Measurements from ENCODE around the gene COX5B.
"Not testable (repeated sequence)": the region's sequence is repeated elsewhere in the genome, so short reads cannot be mapped to it uniquely, and the experiment has no call there.

COX5B gene

GRCh38 chr2:97617911-97618310 lies 28.0 kb upstream of the COX5B start (continued):
- TF ChIP-seq, protein P1, sequence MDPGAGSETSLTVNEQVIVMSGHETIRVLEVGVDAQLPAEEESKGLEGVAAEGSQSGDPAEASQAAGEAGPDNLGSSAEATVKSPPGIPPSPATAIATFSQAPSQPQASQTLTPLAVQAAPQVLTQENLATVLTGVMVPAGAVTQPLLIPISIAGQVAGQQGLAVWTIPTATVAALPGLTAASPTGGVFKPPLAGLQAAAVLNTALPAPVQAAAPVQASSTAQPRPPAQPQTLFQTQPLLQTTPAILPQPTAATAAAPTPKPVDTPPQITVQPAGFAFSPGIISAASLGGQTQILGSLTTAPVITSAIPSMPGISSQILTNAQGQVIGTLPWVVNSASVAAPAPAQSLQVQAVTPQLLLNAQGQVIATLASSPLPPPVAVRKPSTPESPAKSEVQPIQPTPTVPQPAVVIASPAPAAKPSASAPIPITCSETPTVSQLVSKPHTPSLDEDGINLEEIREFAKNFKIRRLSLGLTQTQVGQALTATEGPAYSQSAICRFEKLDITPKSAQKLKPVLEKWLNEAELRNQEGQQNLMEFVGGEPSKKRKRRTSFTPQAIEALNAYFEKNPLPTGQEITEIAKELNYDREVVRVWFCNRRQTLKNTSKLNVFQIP (CRISPR knock-in tag; IDR thresholded peaks at IDR 0.05; ENCODE audit: borderline replicate concordance, low read depth) = no peak
- TF ChIP-seq ZNF565 (CRISPR knock-in tag; conservative IDR thresholded peaks at IDR 0.05; ENCODE audit: low read depth) = no peak
- TF ChIP-seq, protein P2, sequence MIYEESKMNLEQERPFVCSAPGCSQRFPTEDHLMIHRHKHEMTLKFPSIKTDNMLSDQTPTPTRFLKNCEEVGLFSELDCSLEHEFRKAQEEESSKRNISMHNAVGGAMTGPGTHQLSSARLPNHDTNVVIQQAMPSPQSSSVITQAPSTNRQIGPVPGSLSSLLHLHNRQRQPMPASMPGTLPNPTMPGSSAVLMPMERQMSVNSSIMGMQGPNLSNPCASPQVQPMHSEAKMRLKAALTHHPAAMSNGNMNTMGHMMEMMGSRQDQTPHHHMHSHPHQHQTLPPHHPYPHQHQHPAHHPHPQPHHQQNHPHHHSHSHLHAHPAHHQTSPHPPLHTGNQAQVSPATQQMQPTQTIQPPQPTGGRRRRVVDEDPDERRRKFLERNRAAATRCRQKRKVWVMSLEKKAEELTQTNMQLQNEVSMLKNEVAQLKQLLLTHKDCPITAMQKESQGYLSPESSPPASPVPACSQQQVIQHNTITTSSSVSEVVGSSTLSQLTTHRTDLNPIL (CRISPR knock-in tag; IDR thresholded peaks at IDR 0.05; ENCODE audit: low read depth) = no peak

DNA sequence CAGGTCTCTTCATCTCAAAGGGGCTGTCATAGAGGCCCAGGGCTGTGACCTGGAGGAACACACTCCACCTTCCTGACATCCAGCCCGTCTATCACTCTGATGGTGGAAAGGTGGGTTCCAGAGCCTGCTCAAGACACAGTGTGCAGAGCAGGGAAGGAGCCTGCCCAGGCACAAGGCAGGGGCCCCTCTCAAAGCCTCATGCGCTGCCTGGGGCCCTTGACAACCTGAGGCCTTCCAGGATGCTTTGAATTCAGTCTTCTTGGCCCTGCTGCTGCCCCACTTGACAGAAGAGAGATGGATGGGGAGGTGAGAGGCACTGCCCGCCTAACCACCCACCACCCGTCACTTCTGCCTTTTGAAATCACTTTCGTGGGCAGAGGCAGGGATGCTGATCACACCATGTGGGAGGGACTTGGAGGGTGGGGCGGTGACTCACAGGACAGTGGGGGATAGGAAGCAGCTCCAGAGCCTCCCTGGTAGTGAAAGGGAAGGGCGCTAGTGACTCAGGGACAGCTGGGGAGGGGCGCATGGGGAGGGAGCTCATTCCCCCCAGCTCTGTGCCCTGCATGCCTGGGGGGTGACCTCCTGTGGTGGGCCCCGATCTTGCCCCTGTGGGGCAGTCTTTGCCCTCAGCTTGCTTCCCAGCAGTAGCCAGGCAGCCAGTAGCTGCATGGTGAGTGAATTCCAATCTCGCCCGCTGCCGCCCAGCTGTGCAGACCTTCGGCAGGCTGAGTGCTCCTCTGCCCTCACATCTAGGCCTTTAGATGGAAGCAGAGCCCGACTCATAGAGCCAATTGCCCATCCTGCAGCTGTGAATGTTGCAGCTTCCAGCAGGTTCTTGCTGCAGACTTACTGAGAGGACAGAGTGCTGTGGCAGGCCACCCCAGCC lies 26.7 kb upstream of the COX5B start:
- peak; percentile 82 for ATAC-seq

GRCh38 chr2:97620492-97620891 lies 25.4 kb upstream of the COX5B start:
- not testable (repeated sequence) for ATAC-seq

- not testable (repeated sequence) for ATAC-seq
Measured at GRCh38 chr2:97622976-97623375, 22.9 kb upstream of the COX5B start.

DNA sequence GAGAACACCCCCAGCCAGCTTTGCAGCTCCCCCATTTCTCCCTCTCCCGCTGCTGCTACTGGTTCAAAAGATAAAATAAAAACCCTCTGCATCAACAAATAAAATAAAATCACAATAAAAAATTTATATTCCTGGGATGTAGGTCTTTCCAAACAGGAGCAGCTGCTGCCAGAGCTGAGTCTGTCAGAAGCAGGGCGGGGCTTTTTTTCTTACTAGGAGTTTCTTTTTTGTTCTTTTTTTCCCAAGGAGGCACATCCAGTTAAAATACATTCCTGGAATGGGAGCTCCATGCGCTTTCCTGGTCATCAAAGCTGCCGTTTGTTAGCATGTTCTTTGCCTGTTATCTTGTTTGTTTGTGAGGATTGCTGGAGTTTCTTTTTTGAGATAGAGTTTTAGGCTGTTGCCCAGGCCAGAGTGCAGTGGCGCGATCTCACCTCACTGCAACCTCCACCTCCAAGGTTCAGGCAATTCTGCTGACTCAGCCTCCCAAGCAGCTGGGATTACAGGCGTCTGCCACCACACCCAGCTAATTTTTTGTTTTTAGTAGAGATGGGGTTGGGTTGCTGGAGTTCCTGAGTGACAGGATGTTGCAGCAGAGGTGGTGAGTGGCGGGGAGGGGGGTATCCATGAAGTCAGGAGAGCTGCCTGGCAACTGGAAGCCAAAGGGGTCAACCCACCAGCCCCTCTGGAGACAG lies 20.4 kb upstream of the COX5B start:
- ATAC-seq = not testable (repeated sequence)

More at GRCh38 chr2:97622976-97623375, 22.9 kb upstream of the COX5B start:
- TF ChIP-seq ZFP3 (CRISPR knock-in tag; IDR thresholded peaks at IDR 0.05) = peak; percentile 87

- ATAC-seq = not testable (repeated sequence)
Measured at GRCh38 chr2:97626049-97626430, 19.8 kb upstream of the COX5B start.

DNA sequence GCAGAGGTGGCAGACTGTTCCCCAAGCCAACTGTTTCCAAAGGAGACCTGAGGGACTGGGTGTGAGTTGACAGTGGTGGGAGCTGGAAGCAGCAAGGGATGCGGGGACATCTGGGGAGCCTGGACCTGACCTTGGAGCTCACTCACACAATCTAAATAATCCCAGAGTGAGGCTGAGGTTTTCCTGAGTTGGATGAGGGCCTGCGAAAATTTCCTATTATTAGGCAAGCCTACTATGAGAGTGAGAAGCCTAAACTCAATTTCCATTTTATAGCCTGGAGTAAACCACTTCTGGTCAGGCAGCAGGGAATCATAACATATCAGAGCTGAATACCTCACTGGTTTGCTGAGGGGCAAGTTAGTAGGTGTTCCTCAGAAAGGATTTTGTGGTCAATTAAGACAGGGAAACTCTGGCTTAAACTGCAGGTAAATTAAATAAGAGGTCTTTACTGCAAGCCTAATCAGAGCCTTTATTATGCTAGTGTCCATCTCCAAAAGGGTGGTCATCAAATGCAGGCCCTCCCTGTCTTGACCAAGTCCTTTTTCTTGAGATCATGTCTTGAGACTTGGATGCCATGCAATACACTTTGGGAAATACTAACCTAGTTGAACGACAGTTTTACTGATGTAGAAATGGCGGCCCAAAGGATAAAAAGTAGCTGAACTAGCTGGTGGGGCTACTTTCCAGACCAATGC lies 1.7 kb upstream of the COX5B start:
- no peak for ATAC-seq

More for the DNA sequence above, 1.7 kb upstream of the COX5B start:
- no peak for TF ChIP-seq TCF4 (CRISPR knock-in tag; IDR thresholded peaks at IDR 0.05; ENCODE audit: borderline replicate concordance)
- TF ChIP-seq ISL1 (CRISPR knock-in tag; IDR thresholded peaks at IDR 0.05) = no peak
- TF ChIP-seq ZFP30 (CRISPR knock-in tag; IDR thresholded peaks at IDR 0.05) = no peak
- no peak for TF ChIP-seq ZNF565 (CRISPR knock-in tag; conservative IDR thresholded peaks at IDR 0.05; ENCODE audit: low read depth)
- TF ChIP-seq, protein P1 (CRISPR knock-in tag; IDR thresholded peaks at IDR 0.05; ENCODE audit: borderline replicate concordance, low read depth) = no peak
- TF ChIP-seq PATZ1 (CRISPR knock-in tag; IDR thresholded peaks at IDR 0.05; ENCODE audit: borderline replicate concordance) = no peak
- no peak for TF ChIP-seq TOX (CRISPR knock-in tag; IDR thresholded peaks at IDR 0.05; ENCODE audit: borderline replicate concordance)
- no peak for TF ChIP-seq ZFP3 (CRISPR knock-in tag; IDR thresholded peaks at IDR 0.05)
- TF ChIP-seq, protein P2 (CRISPR knock-in tag; IDR thresholded peaks at IDR 0.05; ENCODE audit: low read depth) = no peak
- TF ChIP-seq ARNTL (CRISPR knock-in tag; IDR thresholded peaks at IDR 0.05; ENCODE audit: borderline replicate concordance, low read depth) = no peak
- TF ChIP-seq TSHZ2 (CRISPR knock-in tag; IDR thresholded peaks at IDR 0.05) = no peak

Data from SK-N-SH treated with all-trans-retinoic acid at 6 μM for 48 hours (cell line).